ENCODE results near the gene STAT6.

Gene STAT6

GRCh38 chr12:57047981-57048380, 63.2 kb downstream of the STAT6 start:
- H3K4me3 Mint-ChIP-seq, result peak overlapping the region; percentile 24
- no peaks in the 10 kb centered on the region for H3K9me3 Mint-ChIP-seq
- H3K27ac Mint-ChIP-seq, result peak overlapping the region; percentile 80
- H3K4me1 Mint-ChIP-seq (ENCODE audit: low read depth), result peaks cover 52% of the 10 kb centered on the region
- H3K27me3 Mint-ChIP-seq, result peaks cover 4% of the 10 kb centered on the region
- peaks cover 2% of the 10 kb centered on the region for H3K36me3 Mint-ChIP-seq (ENCODE audit: low read depth)

DNA sequence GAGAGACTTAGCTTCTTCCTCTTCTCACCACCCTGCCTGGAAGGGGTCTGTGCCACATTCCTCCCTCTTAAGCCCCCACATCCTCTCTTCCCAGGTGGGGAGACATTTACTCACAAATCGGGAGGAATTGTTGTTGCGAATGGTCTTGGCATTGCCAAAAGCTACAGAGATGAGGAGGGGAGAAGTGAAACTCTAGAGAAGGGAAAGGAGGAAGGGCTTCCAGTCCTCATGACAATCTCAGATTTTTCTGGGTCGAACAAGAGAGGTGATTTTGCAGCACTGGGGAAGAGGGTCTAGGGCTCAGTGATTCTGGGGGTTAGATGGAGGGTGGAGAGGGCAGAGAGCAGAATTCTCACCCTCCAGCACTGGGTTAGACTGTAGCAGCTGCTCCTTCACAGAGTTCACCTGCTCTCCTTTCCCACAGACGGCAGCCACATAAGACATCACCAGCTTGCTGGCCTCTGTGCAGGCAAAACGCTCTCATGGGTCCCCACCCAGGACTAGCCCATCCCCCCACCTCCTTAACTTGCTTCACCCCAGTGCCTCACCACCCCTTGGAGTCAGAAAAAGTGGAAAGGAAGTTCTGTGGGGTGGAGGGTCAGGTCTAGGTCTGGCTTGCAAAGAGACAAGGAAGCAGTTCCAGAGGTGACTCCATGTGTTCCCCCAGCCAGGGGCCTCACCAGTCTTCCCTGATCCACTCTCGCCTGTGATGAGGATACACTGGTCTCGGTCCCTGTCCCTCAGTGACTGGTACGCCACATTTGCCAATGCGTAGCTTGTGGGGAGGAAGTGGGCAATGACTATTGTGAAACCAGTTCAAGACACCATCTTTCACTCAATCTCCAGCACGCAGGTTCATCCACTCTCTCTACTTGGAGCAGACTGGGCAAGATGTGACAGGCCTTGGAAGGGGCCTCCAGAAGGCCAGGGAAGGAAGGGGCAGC, 63.9 kb downstream of the STAT6 start:
- Mint-ChIP-seq H3K9me3 (no peaks in the 10 kb centered on the region), H3K4me1 (ENCODE audit: low read depth) (peaks cover 52% of the 10 kb centered on the region), H3K4me3 (peak overlapping the region; percentile 24), H3K36me3 (ENCODE audit: low read depth) (no peaks in the 10 kb centered on the region), H3K27me3 (peaks cover 4% of the 10 kb centered on the region), H3K27ac (peak overlapping the region; percentile 80)

GRCh38 chr12:57046086-57046791, 64.9 kb downstream of the STAT6 start:
- Mint-ChIP-seq H3K9me3 (no peaks in the 10 kb centered on the region), H3K27me3 (peaks cover 4% of the 10 kb centered on the region), H3K4me3 (no peak overlapping the region), H3K4me1 (ENCODE audit: low read depth) (peaks cover 48% of the 10 kb centered on the region), H3K27ac (peak overlapping the region; percentile 71), H3K36me3 (ENCODE audit: low read depth) (no peaks in the 10 kb centered on the region)

Measured in stimulated activated naive CD8-positive, alpha-beta T cell treated with anti-CD3 and anti-CD28 coated beads, Interleukin-15, Interleukin-2, amounts not matched to agents 100 ng/mL and 50 ng/mL, for 24 hours (primary cell).